Activated CD8-positive, alpha-beta T cell treated with anti-CD3 and anti-CD28 coated beads for 36 hours (primary cell): ENCODE results near the gene CTBP2. TPM values are rescaled to one million over a fixed set of nuclear protein-coding genes. Genes with fewer than 3 reads are reported as not detected.
A peak's percentile ranks its signal among the peaks of the same experiment; 100 is the strongest.

Experiments
- ATAC-seq: fragments of 200-7000 bp; cut with Tn5 transposase; one replicate; pipeline ENCODE4 v1.10.0; 2021; ENCODE audit warnings: mild to moderate bottlenecking, moderate library complexity
- CTCF ChIA-PET: fragments of 350-600 bp; sonication (Branson Sonifier 250); formaldehyde crosslinking; loops from one replicate; lab custom pipeline; 2021; ENCODE audit warnings: antibody characterized with exemption; lab: Charles Lee
- POLR2A ChIA-PET: fragments of 350-600 bp; sonication (Branson Sonifier 250); formaldehyde crosslinking; loops from one replicate; lab custom pipeline; 2021; ENCODE audit warnings: antibody characterized with exemption; lab: Charles Lee
- DNase-seq: peaks from one replicate; pipeline ENCODE4 v3.0.0-alpha.2; 2020
- H3K27ac Mint-ChIP-seq: one replicate; pipeline ENCODE4 v1.8.0; 2021; ENCODE audit warnings: mild to moderate bottlenecking, mixed read lengths
- H3K27me3 Mint-ChIP-seq: one replicate; pipeline ENCODE4 v1.8.0; 2021; ENCODE audit warnings: mixed read lengths
- H3K36me3 Mint-ChIP-seq: one replicate; pipeline ENCODE4 v1.8.0; 2021; ENCODE audit warnings: low read depth, mixed read lengths
- H3K4me1 Mint-ChIP-seq: one replicate; pipeline ENCODE4 v1.8.0; 2021; ENCODE audit warnings: low read depth, mixed read lengths
- H3K4me3 Mint-ChIP-seq: one replicate; pipeline ENCODE4 v1.8.0; 2021; ENCODE audit warnings: mild to moderate bottlenecking, moderate library complexity, mixed read lengths
- H3K9me3 Mint-ChIP-seq: one replicate; pipeline ENCODE4 v1.8.0; 2021; ENCODE audit warnings: mixed read lengths
- CTCF ChIP-seq: fragments of 200-600 bp; IDR thresholded peaks from one replicate; pipeline ENCODE4 v1.8.0; 2022; ENCODE audit warnings: antibody characterized with exemption, mild to moderate bottlenecking
- intact Hi-C: fragments of 100-400 bp; cut with micrococcal nuclease; formaldehyde crosslinking; loops from one replicate; pipeline ENCODE4 v1.10.0; 2022
- total RNA-seq, 2 experiments: library from RNA; stranded (reverse); gene quantifications; one replicate each; pipeline ENCODE4 v1.2.3, GENCODE V29; 2021

The CTBP2 gene
- total RNA-seq, 2 experiments from 2014 or later: 0.60 to 0.88 TPM

- Mint-ChIP-seq H3K4me1 (peaks cover 61% of the 10 kb centered on the region), H3K4me3 (no peak overlapping the region), H3K27ac (no peak overlapping the region), H3K27me3 (no peaks in the 10 kb centered on the region), H3K9me3 (no peaks in the 10 kb centered on the region), H3K36me3 (peaks cover 20% of the 10 kb centered on the region)
- ATAC-seq: no peak
- CTCF ChIA-PET: interaction anchor here (0.9 kb wide), 1 partner anchor 33 kb away, joined by 3 read pairs; no protein-coding TSS in a partner anchor
- DNase-seq: no peak
- no peak for TF ChIP-seq CTCF
- intact Hi-C loops: no loop called here
- POLR2A ChIA-PET: interaction anchor here (1.1 kb wide), 1 partner anchor 43 kb away, joined by 3 read pairs; no protein-coding TSS in a partner anchor
Measured at GRCh38 chr10:124942317-124943169, 217.8 kb downstream of the CTBP2 start.

- Mint-ChIP-seq H3K27ac (no peak within 1 kb of the TSS), H3K4me3 (no peak within 1 kb of the TSS), H3K9me3 (no peaks in the 10 kb centered on the region), H3K36me3 (peaks cover 16% of the 10 kb centered on the region), H3K27me3 (no peaks in the 10 kb centered on the region), H3K4me1 (peaks cover 55% of the 10 kb centered on the region)
- POLR2A ChIA-PET: interaction anchor here (0.7 kb wide), 1 partner anchor 65 kb away, joined by 3 read pairs; no protein-coding TSS in a partner anchor
- ATAC-seq (no peak), DNase-seq (no peak)
- intact Hi-C loops: no loop called here
- TF ChIP-seq CTCF: no peak
- CTCF ChIA-PET: no interaction called here
Measured at GRCh38 chr10:124941823-124942222, 218.5 kb downstream of the CTBP2 start, which contains the start of gene ZRANB1. Gene ZRANB1, plus strand, starts transcription at chr10:124942123. Its CDS starts 371 bp downstream, at chr10:124942494.

- ChIA-PET CTCF (interaction anchor here (1.4 kb wide), 1 partner anchor 53 kb away, joined by 3 read pairs; no protein-coding TSS in a partner anchor), POLR2A (no interaction called here)
- DNase-seq (no peak), ATAC-seq (no peak)
- Mint-ChIP-seq H3K9me3 (no peaks in the 10 kb centered on the region), H3K27ac (no peak overlapping the region), H3K27me3 (no peaks in the 10 kb centered on the region), H3K36me3 (peaks cover 10% of the 10 kb centered on the region), H3K4me3 (no peak overlapping the region), H3K4me1 (peaks cover 59% of the 10 kb centered on the region)
- intact Hi-C loops: no loop called here
- no peak for TF ChIP-seq CTCF
Measured at GRCh38 chr10:124939290-124939689, 221.1 kb downstream of the CTBP2 start.

GRCh38 chr10:124936813-124937212 lies 223.6 kb downstream of the CTBP2 start:
- CTCF ChIA-PET: interaction anchor here (0.7 kb wide), 1 partner anchor 24 kb away, joined by 3 read pairs; no protein-coding TSS in a partner anchor
- no peak overlapping the region for H3K27ac Mint-ChIP-seq
- H3K9me3 Mint-ChIP-seq: peaks cover 1% of the 10 kb centered on the region
- intact Hi-C loops: no loop called here
- TF ChIP-seq CTCF: no peak
- peaks cover 46% of the 10 kb centered on the region for H3K4me1 Mint-ChIP-seq
- peaks cover 8% of the 10 kb centered on the region for H3K36me3 Mint-ChIP-seq
- H3K4me3 Mint-ChIP-seq: no peak overlapping the region
- DNase-seq: no peak
- no peak for ATAC-seq
- H3K27me3 Mint-ChIP-seq: no peaks in the 10 kb centered on the region
- POLR2A ChIA-PET: no interaction called here

GRCh38 chr10:124935946-124936345 lies 224.4 kb downstream of the CTBP2 start:
- CTCF ChIA-PET: no interaction called here
- H3K27ac Mint-ChIP-seq: no peak overlapping the region
- H3K4me3 Mint-ChIP-seq: no peak overlapping the region
- POLR2A ChIA-PET: interaction anchor here (1.1 kb wide), 1 partner anchor 10 kb away, joined by 3 read pairs; no protein-coding TSS in a partner anchor
- no peaks in the 10 kb centered on the region for H3K27me3 Mint-ChIP-seq
- DNase-seq (peak; percentile 36), ATAC-seq (peak; percentile 72)
- H3K9me3 Mint-ChIP-seq: peaks cover 5% of the 10 kb centered on the region
- H3K36me3 Mint-ChIP-seq: peaks cover 11% of the 10 kb centered on the region
- TF ChIP-seq CTCF: no peak
- peaks cover 44% of the 10 kb centered on the region for H3K4me1 Mint-ChIP-seq
- intact Hi-C loops: no loop called here
